ENCODE data around the gene NBPF15. TPM values are rescaled to one million over a fixed set of nuclear protein-coding genes. Genes with fewer than 3 reads are reported as not detected.
"Not testable (repeated sequence)": the region's sequence is repeated elsewhere in the genome, so short reads cannot be mapped to it uniquely, and the experiment has no call there.

Gene NBPF15
- 10 to 100 TPM; 11.0 to 65.2 (median 22.2) TPM for total RNA-seq

DNA sequence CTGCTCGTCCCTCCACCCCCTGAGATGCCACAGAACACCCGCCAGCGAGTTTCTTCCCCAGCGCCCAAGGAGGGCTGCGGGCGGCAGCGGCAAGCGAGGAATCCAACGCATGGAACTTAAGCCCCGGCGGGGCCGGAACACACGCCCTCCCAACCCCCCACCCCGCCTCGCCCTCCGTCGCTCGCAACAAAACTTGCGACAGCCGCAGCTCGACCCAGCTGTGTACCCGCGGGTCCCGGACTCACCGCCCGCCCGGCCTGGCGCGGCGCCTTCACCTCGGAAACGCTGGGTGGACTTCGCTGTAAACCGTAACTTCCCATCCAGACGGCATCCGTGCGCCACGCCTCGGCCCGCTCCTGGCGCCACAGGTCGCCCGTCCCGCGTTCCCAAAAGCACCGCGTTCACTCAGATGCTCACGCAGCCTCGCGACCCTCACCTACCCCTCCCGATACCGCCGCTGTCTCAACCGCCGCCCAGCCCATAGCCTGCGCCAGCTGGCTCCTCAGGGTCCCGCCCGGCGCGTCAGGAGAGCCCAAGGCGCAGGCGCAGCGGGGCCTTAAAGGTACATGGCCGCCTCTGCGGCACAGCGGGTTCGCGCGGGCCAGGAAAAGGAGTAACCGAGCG is at the start of gene NBPF15:
TSS of gene NBPF15 (minus strand) at position 534 of the 624 bp plus-strand sequence. CDS start 21,666 bp downstream, outside the sequence.
- peak in 1 of 2 donors; percentile 30 for TF ChIP-seq POLR2A (IDR thresholded peaks at IDR 0.05)
- not testable (repeated sequence) for H3K9me3 ChIP-seq, H3K36me3 ChIP-seq, H3K4me1 ChIP-seq, H3K27me3 ChIP-seq
- Histone ChIP-seq H3K27ac (peak within 1 kb of the TSS; percentile 45 to 79 (median 65)), H3K4me3 (peak within 1 kb of the TSS; percentile 54 to 78 (median 68))
- peak; percentile 69 to 90 (median 73) for DNase-seq

DNA sequence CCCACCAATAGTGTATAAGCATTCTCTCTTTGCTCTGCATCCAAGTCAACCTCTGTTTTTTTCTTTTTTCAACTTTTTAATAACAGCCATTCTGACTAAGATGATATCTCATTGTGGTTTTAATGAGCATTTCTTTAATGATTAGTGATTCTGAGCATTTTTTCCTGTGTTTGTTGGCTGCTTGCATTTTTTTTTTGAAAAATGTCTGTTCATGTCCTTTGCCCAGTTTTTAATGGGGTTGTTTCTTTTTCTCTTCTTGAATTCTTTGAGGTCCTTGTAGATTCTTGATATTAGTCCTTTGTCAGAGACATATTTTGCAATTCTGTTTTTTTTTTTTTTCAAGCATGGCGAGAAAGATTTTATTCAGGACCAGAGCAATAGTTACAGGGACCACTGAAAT is 35.0 kb upstream of the NBPF15 start:
- not testable (repeated sequence) for DNase-seq, H3K27ac ChIP-seq, H3K4me1 ChIP-seq, H3K4me3 ChIP-seq, H3K27me3 ChIP-seq, H3K36me3 ChIP-seq, H3K9me3 ChIP-seq

GRCh38 chr1:144494130-144494529 is 32.7 kb upstream of the NBPF15 start:
- H3K9me3 ChIP-seq, H3K27me3 ChIP-seq, H3K36me3 ChIP-seq, DNase-seq, H3K4me3 ChIP-seq, H3K27ac ChIP-seq, H3K4me1 ChIP-seq: not testable (repeated sequence)

- H3K27ac ChIP-seq, H3K27me3 ChIP-seq, H3K4me3 ChIP-seq, H3K36me3 ChIP-seq, DNase-seq, H3K4me1 ChIP-seq, H3K9me3 ChIP-seq: not testable (repeated sequence)
Observed at GRCh38 chr1:144490394-144490793, 28.9 kb upstream of the NBPF15 start.

DNA sequence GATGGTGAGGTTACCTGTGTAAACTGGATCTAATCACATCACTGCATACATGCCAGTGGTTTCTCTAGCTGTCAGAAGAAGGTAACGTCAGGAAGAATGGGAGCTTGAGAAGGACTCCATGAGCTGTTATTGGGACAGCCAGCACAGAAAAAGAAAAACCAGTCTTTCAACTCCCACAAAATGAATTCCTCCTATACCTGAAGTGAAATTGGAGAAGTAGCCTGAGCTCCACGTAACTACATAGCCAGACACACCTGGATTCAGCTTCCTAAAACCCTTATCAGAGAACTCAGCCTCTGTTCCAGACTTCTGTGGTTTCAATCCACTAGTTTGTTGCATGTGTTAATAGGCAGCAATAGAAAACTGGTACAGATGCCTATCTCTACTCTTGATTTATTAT is 25.5 kb upstream of the NBPF15 start:
- H3K36me3 ChIP-seq, H3K27ac ChIP-seq, H3K9me3 ChIP-seq, H3K27me3 ChIP-seq, H3K4me3 ChIP-seq, H3K4me1 ChIP-seq, DNase-seq: not testable (repeated sequence)

GRCh38 chr1:144485048-144485993 is 23.9 kb upstream of the NBPF15 start:
- H3K4me1 ChIP-seq, H3K9me3 ChIP-seq, H3K36me3 ChIP-seq, DNase-seq, H3K27me3 ChIP-seq, H3K4me3 ChIP-seq, H3K27ac ChIP-seq: not testable (repeated sequence)

DNA sequence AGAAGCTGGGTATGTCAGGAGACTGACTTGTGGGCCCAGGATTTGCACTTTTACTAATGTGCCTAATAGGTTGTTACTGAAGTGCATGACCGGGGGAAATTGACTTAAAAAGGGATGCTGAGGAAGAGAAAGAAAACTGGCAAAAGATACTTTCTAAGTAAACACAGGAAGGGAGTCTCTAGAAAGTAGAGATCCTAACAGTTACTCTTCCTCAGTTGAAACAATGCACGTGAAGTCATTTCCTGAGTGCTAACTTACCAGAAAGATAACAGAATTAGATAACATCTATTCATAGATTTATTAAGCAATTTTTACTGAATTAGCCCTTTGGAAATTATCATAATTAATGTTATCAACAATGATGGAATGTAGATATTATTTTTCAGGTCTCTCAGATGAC is 12.4 kb upstream of the NBPF15 start:
- not testable (repeated sequence) for H3K27ac ChIP-seq, H3K4me3 ChIP-seq, DNase-seq, H3K4me1 ChIP-seq, H3K9me3 ChIP-seq, H3K36me3 ChIP-seq, H3K27me3 ChIP-seq

GRCh38 chr1:144471434-144471833 is 10.0 kb upstream of the NBPF15 start:
- H3K4me1 ChIP-seq, H3K4me3 ChIP-seq, H3K27ac ChIP-seq, H3K9me3 ChIP-seq, H3K36me3 ChIP-seq, H3K27me3 ChIP-seq: not testable (repeated sequence)
- peak in 1 of 3 donors; percentile 52 for DNase-seq

DNA sequence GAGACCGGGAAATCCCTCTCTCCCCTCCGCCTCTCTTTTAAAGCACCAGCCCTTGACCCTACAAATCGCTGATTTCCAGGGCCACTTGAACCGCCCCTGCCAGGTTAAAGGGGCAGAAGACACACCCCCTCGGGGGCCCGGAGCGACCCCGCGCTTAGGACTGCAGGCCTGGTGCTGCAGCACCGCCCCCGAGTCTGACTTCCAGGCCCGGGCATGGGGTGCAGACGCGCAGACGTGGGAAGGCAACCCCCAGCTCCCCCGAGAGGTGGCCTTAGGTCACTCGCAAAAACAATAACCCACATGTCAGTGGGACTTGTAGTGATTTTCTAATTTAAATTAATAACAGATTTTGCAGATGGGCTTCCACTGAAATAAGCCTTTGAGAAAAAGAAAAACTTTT is 309 bp upstream of the NBPF15 start:
- H3K4me3 ChIP-seq, result peak overlapping the region in 2 of 4 donors; percentile 54 to 78

DNA sequence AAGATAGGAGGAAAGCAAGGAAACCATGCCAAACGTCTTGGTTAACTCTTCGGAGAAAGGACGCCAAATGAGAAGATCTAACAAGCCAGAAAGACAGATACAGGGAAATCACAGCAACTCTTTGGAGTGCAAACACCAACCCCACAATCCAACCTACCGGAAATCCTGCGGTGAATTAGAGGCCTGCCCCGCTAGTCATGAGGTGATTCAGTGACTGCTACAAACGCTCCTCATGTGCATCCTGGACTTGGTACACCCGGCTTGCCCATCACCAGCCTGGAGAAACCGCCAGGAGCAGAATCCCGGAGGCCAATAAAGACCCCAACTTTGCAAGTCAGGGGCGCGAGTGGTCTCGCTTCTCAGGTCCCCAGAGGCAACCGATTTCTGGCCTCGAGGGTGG is 783 bp downstream of the NBPF15 start:
- H3K4me3 ChIP-seq, result peak overlapping the region; percentile 54 to 78 (median 68)
- not testable (repeated sequence) for H3K27me3 ChIP-seq, H3K4me1 ChIP-seq, H3K9me3 ChIP-seq, H3K36me3 ChIP-seq
- peak in 2 of 3 donors; percentile 29 to 56 for DNase-seq
- H3K27ac ChIP-seq, result peak overlapping the region in 2 of 4 donors; percentile 45 to 79

More for the DNA sequence above, 309 bp upstream of the NBPF15 start:
- not testable (repeated sequence) for DNase-seq, H3K27ac ChIP-seq, H3K9me3 ChIP-seq, H3K4me1 ChIP-seq, H3K27me3 ChIP-seq, H3K36me3 ChIP-seq

DNA sequence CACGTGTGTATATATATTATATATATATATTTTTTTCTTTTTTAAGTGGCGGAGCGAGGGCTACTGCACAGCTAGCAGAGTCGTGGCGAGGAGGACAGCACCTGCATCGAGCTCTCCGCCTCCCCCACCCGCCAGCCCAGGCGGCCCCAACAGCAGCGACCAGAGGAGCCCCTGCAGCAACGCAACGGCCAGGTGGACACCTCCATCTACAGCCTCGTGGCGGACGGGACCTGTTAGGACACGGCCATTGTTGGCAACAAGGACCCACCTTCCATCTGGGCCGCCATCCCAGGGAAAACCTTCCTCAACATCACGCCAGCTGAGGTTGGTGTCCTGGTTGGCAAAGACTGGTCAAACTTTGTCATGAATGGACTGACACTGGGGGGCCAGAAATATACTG is 19.1 kb downstream of the NBPF15 start:
- H3K36me3 ChIP-seq, H3K27ac ChIP-seq, H3K27me3 ChIP-seq, H3K4me1 ChIP-seq, H3K4me3 ChIP-seq, H3K9me3 ChIP-seq, DNase-seq: not testable (repeated sequence)

All from Peyer's patch (tissue), 4 donors.